Subcutaneous adipose tissue (tissue), 4 donors: ENCODE measurements around the gene RORC. TPM values are rescaled to one million over a fixed set of nuclear protein-coding genes. Genes with fewer than 3 reads are reported as not detected.

Source experiments
- total RNA-seq, 4 donors: library from RNA; depleted of rRNA; stranded (reverse); fragments of >200 nt; gene quantifications; one replicate each; pipeline ENCODE4 v1.1.0, GENCODE V29; 2016
- TF ChIP-seq, protein P1 (sequence below): fragments of 450-650 bp; IDR thresholded peaks from one replicate; pipeline ENCODE4 v1.5.1; 2016; ENCODE audit warnings: low read depth, mild to moderate bottlenecking, control low read depth, antibody characterized with exemption, moderate library complexity

RORC gene
- total RNA-seq, 4 donors from 2014 or later, result 0.98 to 6.4 (median 2.9) TPM

DNA sequence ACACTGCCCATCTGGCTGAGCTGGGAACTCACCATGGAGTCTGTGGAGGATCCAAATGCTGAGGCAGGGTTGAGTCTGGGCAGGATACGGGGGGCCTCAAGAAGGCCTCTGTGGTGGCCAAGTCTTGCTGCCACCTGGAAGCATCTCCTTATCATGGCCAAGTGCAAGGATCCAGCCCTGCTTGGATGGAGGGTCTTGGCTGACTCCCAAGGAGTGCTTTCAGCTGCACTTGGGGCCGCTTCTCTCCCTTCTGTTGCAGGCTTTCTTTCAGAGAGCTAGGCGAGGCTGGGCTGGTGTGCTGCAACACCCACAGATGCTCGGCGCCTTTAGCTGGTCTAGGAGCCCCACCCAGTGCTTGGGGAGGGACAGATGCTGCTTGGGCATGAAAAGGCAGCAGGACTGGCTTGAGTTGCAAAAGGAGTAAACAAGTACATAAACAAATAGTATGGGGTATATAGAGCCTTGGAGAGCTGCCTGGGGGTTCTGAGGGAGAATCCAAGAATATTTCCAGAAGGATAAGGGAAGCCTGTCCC is 21.9 kb upstream of the RORC start, which contains the start of gene THEM5:
THEM5 (minus strand) TSS at position 302 of the 533 bp plus-strand sequence; CDS start at position 155, 147 bp downstream.
- TF ChIP-seq, protein P1, sequence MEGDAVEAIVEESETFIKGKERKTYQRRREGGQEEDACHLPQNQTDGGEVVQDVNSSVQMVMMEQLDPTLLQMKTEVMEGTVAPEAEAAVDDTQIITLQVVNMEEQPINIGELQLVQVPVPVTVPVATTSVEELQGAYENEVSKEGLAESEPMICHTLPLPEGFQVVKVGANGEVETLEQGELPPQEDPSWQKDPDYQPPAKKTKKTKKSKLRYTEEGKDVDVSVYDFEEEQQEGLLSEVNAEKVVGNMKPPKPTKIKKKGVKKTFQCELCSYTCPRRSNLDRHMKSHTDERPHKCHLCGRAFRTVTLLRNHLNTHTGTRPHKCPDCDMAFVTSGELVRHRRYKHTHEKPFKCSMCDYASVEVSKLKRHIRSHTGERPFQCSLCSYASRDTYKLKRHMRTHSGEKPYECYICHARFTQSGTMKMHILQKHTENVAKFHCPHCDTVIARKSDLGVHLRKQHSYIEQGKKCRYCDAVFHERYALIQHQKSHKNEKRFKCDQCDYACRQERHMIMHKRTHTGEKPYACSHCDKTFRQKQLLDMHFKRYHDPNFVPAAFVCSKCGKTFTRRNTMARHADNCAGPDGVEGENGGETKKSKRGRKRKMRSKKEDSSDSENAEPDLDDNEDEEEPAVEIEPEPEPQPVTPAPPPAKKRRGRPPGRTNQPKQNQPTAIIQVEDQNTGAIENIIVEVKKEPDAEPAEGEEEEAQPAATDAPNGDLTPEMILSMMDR, result no peak

DNA sequence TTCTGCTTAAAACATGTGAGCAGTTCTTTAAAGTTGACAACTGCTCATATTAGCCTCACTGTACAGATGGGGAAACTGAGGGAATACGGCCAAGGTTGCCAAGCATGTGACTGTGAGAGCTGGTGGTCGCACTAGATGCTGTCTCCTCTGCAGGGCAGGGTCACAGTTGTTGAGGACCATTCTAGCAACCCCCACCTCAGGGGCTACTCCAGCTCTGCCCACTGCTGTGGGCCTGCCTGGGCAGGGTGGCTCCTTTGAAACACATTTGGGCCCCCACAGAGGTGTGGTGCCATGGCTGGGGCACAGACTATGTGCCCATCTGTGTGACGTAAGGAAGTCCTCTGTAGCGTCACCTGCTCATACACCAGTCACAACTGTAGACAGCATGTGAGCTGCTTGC is 21.1 kb upstream of the RORC start:
- TF ChIP-seq, protein P1, result no peak

DNA sequence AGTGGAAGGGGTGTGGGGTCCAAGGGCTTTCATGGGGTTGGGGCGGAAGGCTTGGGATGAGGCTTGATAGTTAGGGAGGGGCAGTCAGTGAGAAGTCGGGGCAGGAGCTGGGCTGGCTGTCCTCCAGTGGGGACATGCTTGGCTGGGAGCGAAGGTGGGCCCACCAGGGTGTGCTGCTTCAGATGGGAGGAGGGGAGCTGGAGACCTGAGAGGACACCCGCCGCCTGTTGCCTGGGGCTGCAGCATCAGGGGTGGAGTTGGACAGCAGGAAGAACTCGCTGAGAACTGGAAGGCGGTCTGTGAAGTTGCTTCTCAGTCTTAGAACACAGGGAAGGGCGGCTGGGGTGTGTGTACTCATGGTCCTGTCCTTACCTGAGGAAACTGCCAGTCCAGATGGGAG is 20.3 kb upstream of the RORC start:
- TF ChIP-seq, protein P1, result no peak

DNA sequence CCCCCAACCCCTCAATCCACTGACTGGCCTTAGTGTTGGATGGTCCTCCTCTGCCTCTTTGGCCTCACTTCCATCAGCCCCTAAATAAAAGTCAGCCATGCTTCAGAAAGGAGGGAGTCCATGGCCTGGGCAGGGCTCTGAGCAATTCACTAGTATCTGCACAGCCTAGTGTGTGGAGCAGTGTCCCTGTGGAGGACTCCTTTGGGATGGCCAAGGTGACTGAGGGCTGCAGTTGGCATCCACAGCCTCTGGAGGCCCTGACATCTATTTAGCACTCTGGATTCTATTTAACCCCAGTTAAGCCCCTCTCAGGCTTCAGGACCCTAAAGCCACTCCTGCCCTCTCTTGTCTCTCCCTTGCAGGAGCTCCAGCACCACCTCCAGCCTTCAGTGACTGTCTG is 18.3 kb upstream of the RORC start:
- TF ChIP-seq, protein P1, result no peak

DNA sequence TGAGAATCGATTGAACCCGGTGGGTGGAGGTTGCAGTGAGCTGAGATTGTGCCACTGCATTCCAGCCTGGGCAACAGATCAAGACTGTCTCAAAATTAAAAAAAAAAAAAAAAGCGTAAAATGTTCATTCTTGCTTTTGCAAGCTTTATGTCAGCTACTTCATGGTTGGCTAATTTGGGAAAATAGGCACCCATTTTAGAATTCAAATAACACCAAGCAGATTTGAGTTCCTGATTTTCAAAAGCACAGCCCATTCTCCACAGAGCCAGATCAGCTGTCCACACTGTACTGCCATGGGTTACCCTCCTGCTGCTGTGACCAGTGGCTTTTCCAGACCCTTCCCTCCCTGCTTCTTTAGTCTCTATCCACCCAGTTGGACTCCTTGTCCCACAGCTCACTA is 17.5 kb upstream of the RORC start:
- TF ChIP-seq, protein P1, result no peak

DNA sequence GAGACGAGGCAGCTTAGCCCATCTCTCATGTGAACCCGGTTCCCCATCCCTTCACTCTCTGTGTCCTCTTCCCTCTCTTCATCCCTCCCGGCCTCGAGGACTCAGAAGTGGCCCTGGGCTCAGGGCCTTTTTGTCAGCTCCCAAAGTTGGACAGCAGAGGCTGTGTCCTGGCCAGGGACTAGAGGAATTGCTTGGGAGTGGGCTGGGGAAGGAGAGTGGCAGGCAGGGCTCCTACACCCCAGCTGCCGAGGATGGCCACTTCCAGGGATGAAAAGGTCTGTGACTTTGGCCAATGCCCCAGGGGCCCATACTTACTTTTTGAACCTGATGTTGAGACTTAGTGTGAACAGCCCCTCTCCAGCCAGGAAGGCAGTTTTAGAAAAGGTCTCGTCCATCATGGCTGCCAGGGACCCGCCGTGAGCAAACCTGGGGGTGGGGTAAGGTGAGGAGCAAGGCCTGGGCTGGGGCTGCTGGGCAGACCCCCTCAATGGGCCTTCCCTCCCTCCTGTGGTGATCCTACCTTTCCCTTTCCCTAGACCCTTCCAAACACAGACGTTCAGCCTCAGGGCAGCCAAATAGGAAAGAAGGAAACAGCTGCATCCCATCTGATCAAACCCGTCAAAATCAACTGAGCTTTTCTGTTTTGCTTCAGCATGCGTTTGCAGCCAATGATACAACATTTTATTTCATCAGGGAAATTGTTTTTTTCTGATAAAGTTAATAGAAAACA is 16.4 kb upstream of the RORC start:
- TF ChIP-seq, protein P1, result no peak

DNA sequence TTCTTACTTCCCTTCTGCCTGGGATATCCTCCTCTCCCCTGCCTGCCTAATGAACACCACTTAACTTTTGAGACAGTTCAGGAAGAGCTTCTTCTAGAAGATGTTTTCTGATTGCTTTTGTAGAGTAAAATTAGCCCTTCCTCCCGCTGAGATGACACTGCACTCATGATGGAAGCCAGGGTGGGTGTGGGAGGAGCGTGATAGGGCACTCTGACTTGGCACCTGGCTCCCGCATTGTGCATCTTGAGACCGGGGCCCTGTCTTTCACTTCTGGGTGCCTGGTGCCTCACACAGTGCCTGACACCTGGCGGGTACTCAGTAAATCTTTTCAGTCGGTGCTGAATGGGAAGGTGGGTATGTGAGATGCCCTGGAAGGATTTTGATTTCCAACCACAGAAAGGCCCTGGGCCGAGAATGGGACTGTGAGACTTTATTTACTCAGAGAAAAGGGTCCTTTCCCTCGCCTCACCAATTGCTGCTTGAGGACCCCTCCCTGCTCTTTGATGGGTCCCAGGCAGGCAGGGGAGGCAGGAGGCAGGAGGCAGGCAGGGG is 15.2 kb upstream of the RORC start:
- TF ChIP-seq, protein P1, result no peak
